Vagina (tissue), 2 donors: Measurements from ENCODE around the gene COL17A1.

Experiments
- CTCF ChIP-seq, 3 experiments: fragments of 450-650 bp in 2 of 3; fragments of 200-600 bp in 1 of 3; sonication (generic) in 1 of 3; IDR thresholded peaks; one replicate each; pipeline ENCODE4 v1.5.1; 2017 to 2019; ENCODE audit warnings: antibody characterized with exemption in 3 of 3, mild to moderate bottlenecking in 2 of 3, moderate library complexity in 2 of 3
- POLR2A ChIP-seq, 2 donors: fragments of 450-650 bp; IDR thresholded peaks; one replicate each; pipeline ENCODE4 v1.6.1; 2017; ENCODE audit warnings: antibody characterized with exemption in 2 of 2, mild to moderate bottlenecking in 2 of 2, moderate library complexity in 2 of 2
- POLR2AphosphoS5 ChIP-seq, 2 donors: sonication (generic); formaldehyde crosslinking; IDR thresholded peaks; one replicate each; pipeline ENCODE4 v1.9.0; 2017; ENCODE audit warnings: antibody characterized with exemption in 2 of 2, mild to moderate bottlenecking in 2 of 2, low read depth in 1 of 2; ENCODE audit not compliant: insufficient read depth in 1 of 2

- TF ChIP-seq CTCF (IDR thresholded peaks at IDR 0.05) (no peak), POLR2AphosphoS5 (IDR thresholded peaks at IDR 0.05; ENCODE audit: insufficient read depth in 1 of 2, low read depth in 1 of 2) (no peak), POLR2A (IDR thresholded peaks at IDR 0.05) (no peak)
Observed at GRCh38 chr10:104069613-104070012, 16.1 kb downstream of the COL17A1 start.
